Mesothelial cell of epicardium (in vitro differentiated cells): ENCODE data around the gene TGDS. TPM values are rescaled to one million over a fixed set of nuclear protein-coding genes. Genes with fewer than 3 reads are reported as not detected.
A peak's percentile ranks its signal among the peaks of the same experiment; 100 is the strongest.

ENCODE experiments used
- DNase-seq, 2 experiments: peaks; one replicate each; pipeline ENCODE4 v3.0.0; 2021; ENCODE audit warnings: low spot score in 2 of 2; ENCODE audit not compliant: unreplicated experiment in 2 of 2
- H3K27ac Mint-ChIP-seq: 2 replicates; pipeline ENCODE4 v1.8.0; 2021; ENCODE audit warnings: mixed read lengths
- H3K27me3 Mint-ChIP-seq: 2 replicates; pipeline ENCODE4 v1.8.0; 2021; ENCODE audit warnings: low read depth, mixed read lengths
- H3K36me3 Mint-ChIP-seq: 2 replicates; pipeline ENCODE4 v1.8.0; 2021; ENCODE audit warnings: mixed read lengths
- H3K4me1 Mint-ChIP-seq: 2 replicates; pipeline ENCODE4 v1.8.0; 2021; ENCODE audit warnings: mixed read lengths
- H3K4me3 Mint-ChIP-seq: 2 replicates; pipeline ENCODE4 v1.8.0; 2021; ENCODE audit warnings: mild to moderate bottlenecking, moderate library complexity, mixed read lengths
- H3K9me3 Mint-ChIP-seq: 2 replicates; pipeline ENCODE4 v1.8.0; 2021; ENCODE audit warnings: mixed read lengths
- CTCF ChIP-seq: fragments of 200-600 bp; sonication (generic); IDR thresholded peaks from one replicate; pipeline ENCODE4 v1.5.0; 2021; ENCODE audit warnings: antibody characterized with exemption; ENCODE audit not compliant: unreplicated experiment
- total RNA-seq: library from RNA; stranded (reverse); gene quantifications from 3 replicates; pipeline ENCODE4 v1.2.1, GENCODE V29; 2021

TGDS gene
- total RNA-seq, 1 donor from 2014 or later: 9.1 TPM

- H3K9me3 Mint-ChIP-seq: no peaks in the 10 kb centered on the region
- H3K36me3 Mint-ChIP-seq: peaks cover 15% of the 10 kb centered on the region
- H3K27ac Mint-ChIP-seq: no peak overlapping the region
- H3K4me3 Mint-ChIP-seq: no peak overlapping the region
- H3K27me3 Mint-ChIP-seq: no peaks in the 10 kb centered on the region
- DNase-seq: no peak
- peaks cover 2% of the 10 kb centered on the region for H3K4me1 Mint-ChIP-seq
- peak; percentile 56 for TF ChIP-seq CTCF
These were observed 21.5 kb upstream of the TGDS start for GRCh38 chr13:94617389-94618000.

- Mint-ChIP-seq H3K4me1 (peaks cover 2% of the 10 kb centered on the region), H3K27ac (no peak overlapping the region), H3K9me3 (no peaks in the 10 kb centered on the region), H3K36me3 (peaks cover 26% of the 10 kb centered on the region), H3K27me3 (no peaks in the 10 kb centered on the region), H3K4me3 (no peak overlapping the region)
- DNase-seq: no peak
- TF ChIP-seq CTCF: no peak
These were observed 17.1 kb upstream of the TGDS start for GRCh38 chr13:94613051-94613450.

- DNase-seq: no peak
- H3K27me3 Mint-ChIP-seq: no peaks in the 10 kb centered on the region
- H3K4me3 Mint-ChIP-seq: no peak overlapping the region
- no peak for TF ChIP-seq CTCF
- H3K9me3 Mint-ChIP-seq: no peaks in the 10 kb centered on the region
- no peak overlapping the region for H3K27ac Mint-ChIP-seq
- peaks cover 29% of the 10 kb centered on the region for H3K36me3 Mint-ChIP-seq
- no peaks in the 10 kb centered on the region for H3K4me1 Mint-ChIP-seq
These were observed 16.1 kb upstream of the TGDS start for GRCh38 chr13:94612050-94612449.

GRCh38 chr13:94610475-94610874 is 14.5 kb upstream of the TGDS start:
- H3K4me3 Mint-ChIP-seq: no peak overlapping the region
- no peaks in the 10 kb centered on the region for H3K4me1 Mint-ChIP-seq
- H3K36me3 Mint-ChIP-seq: peaks cover 38% of the 10 kb centered on the region
- no peak for DNase-seq
- no peaks in the 10 kb centered on the region for H3K9me3 Mint-ChIP-seq
- H3K27ac Mint-ChIP-seq: no peak overlapping the region
- no peaks in the 10 kb centered on the region for H3K27me3 Mint-ChIP-seq
- TF ChIP-seq CTCF: no peak

GRCh38 chr13:94609196-94609595 is 13.2 kb upstream of the TGDS start:
- no peak for DNase-seq
- Mint-ChIP-seq H3K9me3 (no peaks in the 10 kb centered on the region), H3K36me3 (peaks cover 34% of the 10 kb centered on the region), H3K27me3 (no peaks in the 10 kb centered on the region), H3K4me1 (peaks cover 3% of the 10 kb centered on the region), H3K27ac (no peak overlapping the region), H3K4me3 (no peak overlapping the region)
- no peak for TF ChIP-seq CTCF

GRCh38 chr13:94608586-94608985 is 12.6 kb upstream of the TGDS start:
- DNase-seq: no peak
- TF ChIP-seq CTCF: no peak

More at GRCh38 chr13:94608586-94608985, 12.6 kb upstream of the TGDS start:
- Mint-ChIP-seq H3K4me3 (no peak overlapping the region), H3K27ac (no peak overlapping the region), H3K9me3 (no peaks in the 10 kb centered on the region), H3K4me1 (peaks cover 3% of the 10 kb centered on the region), H3K36me3 (peaks cover 33% of the 10 kb centered on the region), H3K27me3 (no peaks in the 10 kb centered on the region)
